GM18858 (cell line): Measurements from ENCODE around the gene FIBP.
A peak's percentile ranks its signal among the peaks of the same experiment; 100 is the strongest.

ENCODE experiments used
- ATAC-seq: cut with Tn5 transposase; IDR thresholded peaks from one replicate; pipeline ENCODE4 v1.9.1; 2021; ENCODE audit not compliant: unreplicated experiment

The FIBP gene

DNA sequence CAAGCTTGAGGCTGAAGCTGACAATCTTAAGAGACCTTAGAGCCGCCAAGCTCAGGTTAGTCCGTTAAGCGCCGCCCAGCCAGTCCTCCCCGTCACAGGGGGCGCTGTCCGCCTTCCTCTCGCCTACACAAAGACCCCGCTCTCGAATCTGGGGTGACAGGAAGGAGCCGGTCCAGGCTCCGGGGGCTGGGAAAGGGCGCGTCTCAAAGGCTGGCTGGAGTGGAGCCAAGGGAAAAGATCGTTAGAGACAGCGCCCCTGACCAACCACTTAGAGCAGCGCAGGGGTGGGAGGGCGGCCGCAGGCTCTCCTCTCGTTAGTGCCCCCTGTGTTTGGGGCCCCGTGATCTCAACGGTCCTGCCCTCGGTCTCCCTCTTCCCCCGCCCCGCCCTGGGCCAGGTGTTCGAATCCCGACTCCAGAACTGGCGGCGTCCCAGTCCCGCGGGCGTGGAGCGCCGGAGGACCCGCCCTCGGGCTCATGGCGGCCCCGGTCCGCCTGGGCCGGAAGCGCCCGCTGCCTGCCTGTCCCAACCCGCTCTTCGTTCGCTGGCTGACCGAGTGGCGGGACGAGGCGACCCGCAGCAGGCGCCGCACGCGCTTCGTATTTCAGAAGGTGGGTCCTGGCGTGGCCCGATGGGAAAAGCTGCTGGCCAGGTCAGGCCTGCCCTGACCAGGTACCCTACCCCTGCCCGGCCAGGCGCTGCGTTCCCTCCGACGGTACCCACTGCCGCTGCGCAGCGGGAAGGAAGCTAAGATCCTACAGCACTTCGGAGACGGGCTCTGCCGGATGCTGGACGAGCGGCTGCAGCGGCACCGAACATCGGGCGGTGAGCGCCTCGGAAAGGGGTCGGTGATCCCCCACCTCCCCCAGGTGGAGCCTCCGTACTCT is 27.8 kb downstream of the FIBP start, which contains the start of gene MUS81:
MUS81 (plus strand) TSS at position 156 of the 887 bp plus-strand sequence; CDS start at position 477, 321 bp downstream.
- no peak for ATAC-seq

DNA sequence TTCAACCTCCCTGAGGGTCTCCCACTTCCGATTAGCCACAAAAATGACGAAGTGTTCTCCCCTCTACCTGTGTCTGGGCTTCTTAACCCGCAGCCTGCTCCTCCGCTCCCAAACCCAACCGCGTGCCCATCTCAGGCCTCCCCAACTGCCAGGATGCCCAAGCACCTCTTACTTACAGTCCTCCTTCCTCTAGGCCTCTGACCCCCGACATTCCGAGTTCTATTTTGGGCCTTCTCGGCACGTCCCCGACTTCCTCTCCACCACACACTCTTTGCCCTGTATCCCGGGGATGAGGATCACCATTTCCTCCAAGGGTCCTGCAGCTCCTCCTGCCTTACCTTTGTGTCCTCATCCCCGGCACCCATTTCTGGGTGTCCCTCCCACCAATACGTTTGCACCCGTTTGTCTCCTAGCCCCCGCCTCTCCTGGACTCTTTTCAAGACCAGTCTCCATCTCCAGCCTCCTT is 28.4 kb downstream of the FIBP start:
- ATAC-seq: no peak

GRCh38 chr11:65859095-65859811 is 29.0 kb downstream of the FIBP start:
- peak; percentile 52 for ATAC-seq

DNA sequence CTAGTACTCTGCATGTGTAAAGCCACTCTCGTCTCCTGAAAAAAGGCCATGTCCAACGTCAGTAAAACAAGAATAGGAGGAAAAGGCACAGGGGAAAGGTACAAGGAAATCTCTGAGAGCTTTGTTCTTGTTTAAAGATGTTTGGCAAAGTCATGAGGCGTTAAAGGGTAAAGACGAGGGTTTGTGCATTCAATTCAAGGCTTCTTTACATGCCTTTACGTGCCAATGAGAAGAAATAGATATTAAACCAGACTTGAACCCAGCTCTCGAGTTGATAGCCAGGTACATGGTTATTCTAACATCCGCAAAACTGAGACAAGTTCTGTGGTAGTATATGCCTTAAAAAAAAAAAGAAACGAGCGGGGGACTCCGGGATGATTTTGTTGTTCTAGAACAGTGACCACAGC is 29.6 kb downstream of the FIBP start:
- no peak for ATAC-seq

GRCh38 chr11:65857853-65858680 is 30.2 kb downstream of the FIBP start, which contains the start of gene CFL1:
Gene CFL1 (minus strand): TSS chr11:65858180. CDS start chr11:65858099, 81 bp downstream.
- no peak for ATAC-seq

DNA sequence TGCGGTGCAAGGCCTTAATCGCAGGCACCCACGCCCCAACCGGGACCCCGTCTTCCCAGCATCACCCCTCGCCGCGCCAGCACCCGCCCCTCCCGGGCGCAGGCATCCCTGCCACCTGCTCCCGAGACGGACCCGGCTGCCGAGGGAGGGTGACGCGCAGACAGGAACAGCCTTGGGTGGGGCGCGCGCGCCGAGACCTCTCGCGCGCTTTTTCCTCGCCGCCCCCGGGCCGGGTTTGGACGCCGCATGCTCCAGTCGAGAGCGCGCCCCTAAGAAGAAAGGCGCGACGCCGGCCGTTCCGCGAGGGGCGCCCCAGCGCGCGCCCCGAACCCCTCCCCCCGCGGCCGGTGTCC is 30.8 kb downstream of the FIBP start:
- no peak for ATAC-seq

- ATAC-seq: no peak
Measured at GRCh38 chr11:65856689-65857499, 31.4 kb downstream of the FIBP start.

DNA sequence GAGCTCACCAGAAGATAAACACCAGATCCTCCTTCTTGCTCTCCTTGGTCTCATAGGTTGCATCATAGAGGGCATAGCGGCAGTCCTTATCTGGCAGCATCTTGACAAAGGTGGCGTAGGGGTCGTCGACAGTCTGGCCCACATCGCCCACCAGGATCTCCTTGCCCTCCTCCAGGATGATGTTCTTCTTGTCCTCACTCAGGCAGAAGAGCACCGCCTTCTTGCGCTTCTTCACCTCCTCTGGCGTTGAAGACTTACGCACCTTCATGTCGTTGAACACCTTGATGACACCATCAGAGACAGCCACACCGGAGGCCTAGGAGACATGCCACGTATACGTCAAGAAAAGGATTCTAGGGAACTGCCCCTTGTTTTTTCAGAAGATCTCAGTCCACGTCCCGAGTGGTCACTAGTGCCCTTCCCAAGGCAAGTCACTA is 32.3 kb downstream of the FIBP start:
- no peak for ATAC-seq

GRCh38 chr11:65854852-65855837 is 33.1 kb downstream of the FIBP start:
- ATAC-seq: no peak

DNA sequence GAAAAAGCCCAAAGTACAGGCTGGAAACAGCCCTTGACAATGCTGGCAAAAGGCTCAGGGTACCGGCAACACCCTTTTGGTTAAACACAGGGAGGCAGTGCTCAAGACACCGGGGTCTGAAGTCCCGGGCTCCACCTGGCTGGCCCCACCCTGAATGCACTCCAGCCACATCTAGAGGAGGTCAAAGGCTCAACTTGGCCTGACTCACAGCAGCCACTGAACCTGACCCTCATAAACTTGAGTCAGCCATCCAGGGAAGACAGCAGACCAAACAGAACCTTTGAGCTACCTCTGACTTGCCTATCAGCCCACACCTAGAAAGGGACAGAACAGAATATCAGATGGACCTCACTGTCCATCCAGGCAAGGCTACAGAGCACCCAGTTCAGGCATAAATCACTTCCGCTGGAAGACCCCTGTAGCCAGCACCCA is 34.1 kb downstream of the FIBP start:
- ATAC-seq: no peak

GRCh38 chr11:65853246-65853979 is 34.9 kb downstream of the FIBP start:
- ATAC-seq: no peak

GRCh38 chr11:65852508-65853245 is 35.6 kb downstream of the FIBP start:
- ATAC-seq: no peak

DNA sequence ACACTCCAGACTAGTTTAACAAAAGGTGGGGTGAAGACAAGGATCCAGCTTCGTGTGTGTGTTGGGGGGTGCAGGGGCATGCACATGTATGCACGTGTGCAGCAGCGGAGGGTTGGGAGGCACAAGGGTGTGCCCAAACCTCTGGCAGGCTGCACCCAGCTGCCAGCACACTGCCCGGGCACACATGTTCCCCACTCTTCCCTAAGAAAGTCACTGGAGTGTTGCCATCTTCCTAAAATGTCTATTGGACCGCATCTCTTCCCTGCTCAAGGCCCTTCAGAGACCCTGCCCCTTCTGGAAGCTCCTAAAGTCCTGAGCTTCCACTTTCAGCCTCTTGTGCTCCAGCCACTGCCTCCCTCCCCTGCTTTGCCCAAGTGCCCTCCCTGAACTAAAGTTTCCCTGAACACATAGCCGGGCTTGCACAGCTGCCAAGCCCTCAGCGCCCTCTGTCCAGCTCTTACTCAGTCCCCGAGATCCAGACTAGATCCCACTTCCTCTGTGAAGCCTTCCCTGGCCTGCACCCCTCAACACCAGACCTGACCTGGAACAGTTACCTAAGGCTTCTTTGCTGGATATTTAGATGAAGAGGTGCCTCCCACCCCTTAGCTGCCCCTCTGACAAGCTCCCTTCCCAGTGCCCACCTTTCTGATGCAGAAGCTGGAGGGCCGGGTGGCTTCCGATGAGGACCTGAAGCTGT is 36.3 kb downstream of the FIBP start:
- ATAC-seq: no peak

GRCh38 chr11:65851083-65851579 is 37.1 kb downstream of the FIBP start:
- ATAC-seq: no peak

- ATAC-seq: no peak
Measured at GRCh38 chr11:65850217-65851082, 37.8 kb downstream of the FIBP start.

GRCh38 chr11:65849771-65850216 is 38.5 kb downstream of the FIBP start:
- ATAC-seq: no peak
